Heart left ventricle (tissue), 16 donors: Measurements from ENCODE around the gene PMEL. TPM values are rescaled to one million over a fixed set of nuclear protein-coding genes. Genes with fewer than 3 reads are reported as not detected.

ENCODE experiments used
- ATAC-seq, 4 donors: fragments of 200-7000 bp; cut with Tn5 transposase; one replicate each; pipeline ENCODE4 v1.9.1; 2020 to 2022; ENCODE audit warnings: moderate library complexity in 4 of 4, mild to moderate bottlenecking in 3 of 4, moderate number of reproducible peaks in 1 of 4
- DNase-seq, 5 donors: peaks; one replicate each; pipeline ENCODE4 v3.0.0-alpha.2; 2020
- H3K27ac ChIP-seq, 12 donors: fragments of 200-600 bp; sonication (generic) in 4 of 12; one replicate each; pipeline versions ENCODE4 v1.5.0 to v1.8.0; 2016 to 2022; ENCODE audit warnings: mild to moderate bottlenecking in 2 of 12
- H3K27me3 ChIP-seq, 9 donors: fragments of 200-600 bp; sonication (generic) in 2 of 9; one replicate each; pipeline versions ENCODE4 v1.5.1 to v1.8.0; 2016 to 2022; ENCODE audit warnings: mild to moderate bottlenecking in 3 of 9
- H3K36me3 ChIP-seq, 9 donors: fragments of 200-600 bp; sonication (generic) in 2 of 9; one replicate each; pipeline versions ENCODE4 v1.5.0 to v1.8.0; 2018 to 2022; ENCODE audit warnings: mild to moderate bottlenecking in 2 of 9
- H3K4me1 ChIP-seq, 12 donors: fragments of 200-600 bp; sonication (generic) in 4 of 12; one replicate each; pipeline versions ENCODE4 v1.5.0 to v1.8.0; 2016 to 2022; ENCODE audit warnings: mild to moderate bottlenecking in 3 of 12
- H3K4me3 ChIP-seq, 12 donors: fragments of 200-600 bp; sonication (generic) in 4 of 12; one replicate each; pipeline versions ENCODE4 v1.5.0 to v1.8.0; 2017 to 2022; ENCODE audit warnings: mild to moderate bottlenecking in 9 of 12, moderate library complexity in 4 of 12
- H3K9me3 ChIP-seq, 12 donors: fragments of 200-600 bp; sonication (generic) in 4 of 12; one replicate each; pipeline versions ENCODE4 v1.5.0 to v1.8.0; 2016 to 2022; ENCODE audit warnings: mild to moderate bottlenecking in 1 of 12
- POLR2A ChIP-seq, 2 donors: fragments of 450-650 bp; IDR thresholded peaks; one replicate each; pipeline ENCODE4 v1.6.1; 2017; ENCODE audit warnings: antibody characterized with exemption in 2 of 2, mild to moderate bottlenecking in 2 of 2, moderate library complexity in 2 of 2
- WGBS, 4 donors: extraction: QIAGEN DNeasy Blood & Tissue Kit in 2 of 4; methylation state at CpG; one replicate each; pipeline versions ENCODE4 v1.1.5 to v1.1.7; 2013 to 2018; 5-methylcytosine and 5-hydroxymethylcytosine counted together
- intact Hi-C, 10 donors: fragments of 100-400 bp; cut with DNase I; formaldehyde crosslinking; loops; one replicate each; pipeline versions ENCODE4 v1.11.1 to v1.14.2; 2022
- polyA plus RNA-seq, 2 donors: library from polyadenylated mRNA; stranded (reverse); fragments of 200-250 nt; gene quantifications; one replicate each; pipeline ENCODE4 v1.2.3, GENCODE V29; 2013
- total RNA-seq, 9 donors: library from RNA; depleted of rRNA in 2 of 9; stranded (reverse); fragments of >200 nt in 2 of 9; fragmentation: NEBNext Ultra II Directional in 3 of 9; extraction: Animal tissue kit (Norgen Biotek cat#: 25700) in 3 of 9; gene quantifications; one replicate each; pipeline versions ENCODE4 v1.1.0 to v1.2.4, GENCODE V29; 2016 to 2023
- TF ChIP-seq, protein P1 (sequence below), 12 donors: fragments of 200-600 bp; sonication (generic) in 4 of 12; IDR thresholded peaks; one replicate each; pipeline versions ENCODE4 v1.5.0 to v1.8.0; 2018 to 2022; ENCODE audit warnings: antibody characterized with exemption in 12 of 12, mild to moderate bottlenecking in 5 of 12
- donor health status: ischemic (EF 13 %, LVEDD 7.1; RV severe dilation, severe dysfunction).
- donor health status: healthy with polysubstance abuse.
- donor health status: DM: no; HTN: yes; CAD: no.
- donor health status: DM: no; HTN: no; CAD: no.
- donor health status: ischemic (EF 25% LVEDD 6.9; RV normal size, moderate dysfunction).
- donor health status: ischemic (EF 25% LVEDD 5.7; RV mildly dilated, moderate dysfunction).
- donor health status: healthy.
- donor health status: DM: yes; HTN: yes; CAD: no.
- donor health status: ischemic (EF 35%, LVEDD 5.7; RV mildly dilated, moderate dysfunction).
- donor health status: nonischemic (EF 11% LVEDD 7.7; RV severe dilation, severe dysfunction).
- donor health status: DM: yes; HTN: yes; CAD: no.
- donor health status: PGD.
- donor health status: ischemic (EF 29% LVEDD 5.4; RV normal size, mild dysfunction).
- donor health status: nonischemic (EF 23%, LVEDD 6.1; RV moderate dilation, normal function).

Gene PMEL
- total and polyA plus RNA-seq, 11 donors = 0.23 to 1.3 (median 0.60) TPM; not detected in 1

DNA sequence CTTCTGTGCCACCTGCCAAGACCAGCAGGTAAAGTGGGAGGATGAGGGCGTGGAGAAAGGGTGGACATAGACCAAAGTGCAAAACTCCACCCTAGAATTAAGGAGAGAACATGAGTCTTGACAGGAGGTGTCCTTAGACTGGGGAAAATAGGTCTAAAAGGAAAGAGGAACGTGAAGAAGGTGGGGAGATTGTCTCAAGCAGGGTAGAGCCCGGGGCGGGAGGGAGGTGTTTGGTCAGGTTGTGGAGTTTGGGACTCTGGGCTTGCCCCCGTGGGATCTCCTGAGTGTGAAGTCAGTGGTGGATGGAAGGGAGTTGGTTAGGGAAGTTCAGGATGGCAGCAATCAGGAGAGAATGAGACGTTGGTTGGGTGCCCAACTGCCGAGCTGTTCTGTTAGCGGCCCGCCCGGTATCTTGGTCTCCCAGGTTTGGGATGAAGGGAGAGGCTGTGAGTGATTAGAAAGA, 34.5 kb downstream of the PMEL start:
- peak overlapping the region; percentile 62 to 88 (median 74) for H3K4me3 ChIP-seq
- no peaks in the 10 kb centered on the region for H3K9me3 ChIP-seq
- no peak for DNase-seq
- intact Hi-C loops = loop anchor here in 3 of 10 donors (5.0 kb wide), 2 partner anchors 36 to 41 kb away; partner anchors contain the start of genes CDK2 (in 2 of the 3), PMEL (in 2 of the 3) and RAB5B (in 1 of the 3)
- TF ChIP-seq POLR2A (IDR thresholded peaks at IDR 0.05) = no peak
- TF ChIP-seq, protein P1, sequence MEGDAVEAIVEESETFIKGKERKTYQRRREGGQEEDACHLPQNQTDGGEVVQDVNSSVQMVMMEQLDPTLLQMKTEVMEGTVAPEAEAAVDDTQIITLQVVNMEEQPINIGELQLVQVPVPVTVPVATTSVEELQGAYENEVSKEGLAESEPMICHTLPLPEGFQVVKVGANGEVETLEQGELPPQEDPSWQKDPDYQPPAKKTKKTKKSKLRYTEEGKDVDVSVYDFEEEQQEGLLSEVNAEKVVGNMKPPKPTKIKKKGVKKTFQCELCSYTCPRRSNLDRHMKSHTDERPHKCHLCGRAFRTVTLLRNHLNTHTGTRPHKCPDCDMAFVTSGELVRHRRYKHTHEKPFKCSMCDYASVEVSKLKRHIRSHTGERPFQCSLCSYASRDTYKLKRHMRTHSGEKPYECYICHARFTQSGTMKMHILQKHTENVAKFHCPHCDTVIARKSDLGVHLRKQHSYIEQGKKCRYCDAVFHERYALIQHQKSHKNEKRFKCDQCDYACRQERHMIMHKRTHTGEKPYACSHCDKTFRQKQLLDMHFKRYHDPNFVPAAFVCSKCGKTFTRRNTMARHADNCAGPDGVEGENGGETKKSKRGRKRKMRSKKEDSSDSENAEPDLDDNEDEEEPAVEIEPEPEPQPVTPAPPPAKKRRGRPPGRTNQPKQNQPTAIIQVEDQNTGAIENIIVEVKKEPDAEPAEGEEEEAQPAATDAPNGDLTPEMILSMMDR (IDR thresholded peaks at IDR 0.05) = no peak
- H3K36me3 ChIP-seq = no peaks in the 10 kb centered on the region
- peaks cover 0 to 60% (median 32%) of the 10 kb centered on the region in 12 donors for H3K4me1 ChIP-seq
- H3K27ac ChIP-seq = peak overlapping the region in 11 of 12 donors; percentile 37 to 98 (median 75)
- ATAC-seq = no peak
- WGBS, 4 donors = 14 to 15% (median 15%) methylated on average over 10 of the region's 10 CpGs
- no peaks in the 10 kb centered on the region for H3K27me3 ChIP-seq

GRCh38 chr12:55930771-55931316, 35.0 kb downstream of the PMEL start, which contains the start of gene DGKA:
Gene DGKA (plus strand): TSS chr12:55931162. CDS start chr12:55936504, 5,342 bp downstream.
- intact Hi-C loops = loop anchor here in 3 of 10 donors (5.0 kb wide), 2 partner anchors 36 to 41 kb away; partner anchors contain the start of genes CDK2 (in 2 of the 3), PMEL (in 2 of the 3) and RAB5B (in 1 of the 3)
- H3K4me1 ChIP-seq = peaks cover 0 to 65% (median 37%) of the 10 kb centered on the region in 12 donors
- H3K27me3 ChIP-seq = no peaks in the 10 kb centered on the region
- WGBS, 4 donors = 37 to 50% (median 41%) methylated on average over 3 of the region's 3 CpGs
- H3K36me3 ChIP-seq = no peaks in the 10 kb centered on the region
- peak within 1 kb of the TSS; percentile 62 to 88 (median 74) for H3K4me3 ChIP-seq
- H3K9me3 ChIP-seq = no peaks in the 10 kb centered on the region
- peak within 1 kb of the TSS in 11 of 12 donors; percentile 37 to 98 (median 75) for H3K27ac ChIP-seq
- TF ChIP-seq, protein P1 (IDR thresholded peaks at IDR 0.05) = peak in 11 of 12 donors; percentile 26 to 66 (median 45)
- no peak for TF ChIP-seq POLR2A (IDR thresholded peaks at IDR 0.05)
- peak in 2 of 5 donors; percentile 30 to 41 for DNase-seq
- peak in 3 of 4 donors; percentile 2 to 10 (median 8) for ATAC-seq

GRCh38 chr12:55929306-55929791, 36.5 kb downstream of the PMEL start:
- TF ChIP-seq, protein P1 (IDR thresholded peaks at IDR 0.05) = no peak
- no peak for TF ChIP-seq POLR2A (IDR thresholded peaks at IDR 0.05)
- Histone ChIP-seq H3K4me1 (peaks cover 0 to 69% (median 38%) of the 10 kb centered on the region in 12 donors), H3K36me3 (peaks cover 0 to 8% (median 0%) of the 10 kb centered on the region in 9 donors), H3K27ac (peak overlapping the region in 6 of 12 donors; percentile 4 to 98 (median 34)), H3K27me3 (no peaks in the 10 kb centered on the region), H3K9me3 (no peaks in the 10 kb centered on the region), H3K4me3 (peak overlapping the region in 1 of 12 donors; percentile 83)
- intact Hi-C loops = loop anchor here in 7 of 10 donors (5.0 kb wide), 5 partner anchors 43 to 112 kb away; partner anchors contain the start of genes ORMDL2 (in 2 of the 7), SARNP (in 2 of the 7), DNAJC14 (in 1 of the 7) and RAB5B (in 1 of the 7)
- ATAC-seq (no peak), DNase-seq (peak in 2 of 5 donors; percentile 36 to 68)
- WGBS, 4 donors = 55 to 64% (median 62%) methylated on average over 8 of the region's 8 CpGs
